Erythroblast (primary cell): ENCODE measurements around the gene STH.

ENCODE experiments used
- DNase-seq, 2 experiments: peaks; one replicate each; lab custom pipeline; 2025; lab: John Stamatoyannopoulos, UW
- GATA1 ChIP-seq: IDR thresholded peaks from 2 replicates; pipeline ENCODE4 v1.6.1; 2011; ENCODE audit warnings: low read depth, mild to moderate bottlenecking, control low read depth, low read length, moderate library complexity
- POLR2A ChIP-seq: IDR thresholded peaks from 2 replicates; pipeline ENCODE4 v1.6.1; 2011; ENCODE audit warnings: mild to moderate bottlenecking, low read length

STH gene

DNA sequence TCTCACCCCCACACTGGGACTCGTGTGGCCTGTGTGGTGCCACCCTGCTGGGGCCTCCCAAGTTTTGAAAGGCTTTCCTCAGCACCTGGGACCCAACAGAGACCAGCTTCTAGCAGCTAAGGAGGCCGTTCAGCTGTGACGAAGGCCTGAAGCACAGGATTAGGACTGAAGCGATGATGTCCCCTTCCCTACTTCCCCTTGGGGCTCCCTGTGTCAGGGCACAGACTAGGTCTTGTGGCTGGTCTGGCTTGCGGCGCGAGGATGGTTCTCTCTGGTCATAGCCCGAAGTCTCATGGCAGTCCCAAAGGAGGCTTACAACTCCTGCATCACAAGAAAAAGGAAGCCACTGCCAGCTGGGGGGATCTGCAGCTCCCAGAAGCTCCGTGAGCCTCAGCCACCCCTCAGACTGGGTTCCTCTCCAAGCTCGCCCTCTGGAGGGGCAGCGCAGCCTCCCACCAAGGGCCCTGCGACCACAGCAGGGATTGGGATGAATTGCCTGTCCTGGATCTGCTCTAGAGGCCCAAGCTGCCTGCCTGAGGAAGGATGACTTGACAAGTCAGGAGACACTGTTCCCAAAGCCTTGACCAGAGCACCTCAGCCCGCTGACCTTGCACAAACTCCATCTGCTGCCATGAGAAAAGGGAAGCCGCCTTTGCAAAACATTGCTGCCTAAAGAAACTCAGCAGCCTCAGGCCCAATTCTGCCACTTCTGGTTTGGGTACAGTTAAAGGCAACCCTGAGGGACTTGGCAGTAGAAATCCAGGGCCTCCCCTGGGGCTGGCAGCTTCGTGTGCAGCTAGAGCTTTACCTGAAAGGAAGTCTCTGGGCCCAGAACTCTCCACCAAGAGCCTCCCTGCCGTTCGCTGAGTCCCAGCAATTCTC lies 27.4 kb downstream of the STH start:
- DNase-seq, result no peak
- TF ChIP-seq POLR2A (no peak), GATA1 (no peak)

GRCh38 chr17:46027048-46027975 lies 28.3 kb downstream of the STH start:
- no peak for DNase-seq
- no peak for TF ChIP-seq GATA1
- TF ChIP-seq POLR2A, result no peak

DNA sequence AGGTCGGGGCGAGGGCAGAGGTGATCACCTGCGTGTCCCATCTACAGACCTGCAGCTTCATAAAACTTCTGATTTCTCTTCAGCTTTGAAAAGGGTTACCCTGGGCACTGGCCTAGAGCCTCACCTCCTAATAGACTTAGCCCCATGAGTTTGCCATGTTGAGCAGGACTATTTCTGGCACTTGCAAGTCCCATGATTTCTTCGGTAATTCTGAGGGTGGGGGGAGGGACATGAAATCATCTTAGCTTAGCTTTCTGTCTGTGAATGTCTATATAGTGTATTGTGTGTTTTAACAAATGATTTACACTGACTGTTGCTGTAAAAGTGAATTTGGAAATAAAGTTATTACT lies 28.9 kb downstream of the STH start:
- DNase-seq, result no peak
- TF ChIP-seq POLR2A, result no peak
- TF ChIP-seq GATA1, result no peak

- TF ChIP-seq GATA1 (no peak), POLR2A (no peak)
- DNase-seq, result no peak
Observed at GRCh38 chr17:46028374-46028773, 29.3 kb downstream of the STH start.

DNA sequence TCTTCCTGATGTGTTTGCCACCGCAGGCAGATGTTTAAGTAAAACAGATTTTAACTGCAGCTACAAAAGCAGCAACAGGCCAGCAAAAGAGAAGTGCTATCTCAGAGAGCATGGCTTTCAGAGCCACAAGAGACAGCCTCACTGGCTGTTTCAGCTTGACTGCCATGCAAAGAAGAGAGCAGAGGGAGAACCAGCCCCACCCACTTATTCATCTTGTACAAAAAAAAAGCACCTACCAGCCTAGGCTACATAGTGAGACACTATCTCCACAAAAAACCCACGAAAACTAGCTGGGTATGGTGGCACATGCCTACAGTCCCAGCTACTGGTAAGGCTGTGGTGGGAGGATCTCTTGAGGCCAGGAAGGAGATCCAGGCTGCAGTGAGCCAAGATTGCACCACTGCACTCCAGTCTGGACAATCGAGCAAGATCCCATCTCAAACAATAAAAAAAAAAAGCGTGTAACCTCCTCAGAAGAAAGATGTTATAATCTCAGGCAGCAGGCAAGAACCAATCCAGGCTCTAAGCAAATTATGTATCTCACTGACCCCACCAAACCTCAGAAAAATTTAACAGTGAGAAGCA lies 30.0 kb downstream of the STH start:
- TF ChIP-seq POLR2A (no peak), GATA1 (no peak)
- no peak for DNase-seq

- TF ChIP-seq GATA1, result no peak
- no peak for TF ChIP-seq POLR2A
- no peak for DNase-seq
Observed at GRCh38 chr17:46029627-46030026, 30.6 kb downstream of the STH start.

DNA sequence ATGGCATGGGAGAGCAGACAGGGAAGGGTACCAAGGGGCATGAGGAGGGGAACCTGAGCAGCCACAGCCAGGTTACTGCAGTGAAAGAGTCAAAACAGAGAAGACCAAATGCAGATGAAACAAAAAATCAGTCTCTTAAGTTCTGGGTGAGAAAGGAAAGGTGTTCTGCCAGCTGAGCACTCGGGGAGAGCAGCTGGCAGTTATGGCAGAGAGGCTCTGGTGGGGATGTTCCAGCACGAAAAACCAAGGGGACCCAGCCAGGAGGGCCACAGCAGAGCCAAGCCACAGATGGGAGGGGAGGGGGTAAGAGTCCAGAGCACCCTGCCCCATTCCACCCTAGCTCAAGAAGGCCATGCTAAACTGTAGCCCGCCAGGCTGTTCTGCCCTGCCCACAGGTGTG lies 31.7 kb downstream of the STH start:
- TF ChIP-seq POLR2A (no peak), GATA1 (no peak)
- no peak for DNase-seq

DNA sequence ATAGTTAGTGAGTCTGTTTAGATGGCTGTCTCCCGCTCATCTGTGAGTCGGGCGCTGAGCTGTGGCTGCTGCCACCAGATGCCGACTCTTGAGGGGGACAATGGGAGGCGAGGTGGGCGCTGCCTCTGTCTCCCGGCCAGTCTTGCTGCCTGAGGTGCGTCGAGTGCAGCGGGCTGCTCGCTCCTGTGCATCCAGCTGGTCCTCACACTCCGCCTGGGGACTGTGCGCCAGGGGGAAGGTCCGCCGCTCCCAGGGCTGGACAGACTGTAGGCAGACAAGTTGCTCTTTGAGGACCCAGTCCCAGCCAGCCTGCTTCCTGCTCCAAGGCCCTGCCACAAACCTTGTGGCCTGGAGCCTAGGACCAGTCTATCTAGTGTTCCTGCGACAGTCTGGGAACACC lies 32.4 kb downstream of the STH start:
- no peak for DNase-seq
- TF ChIP-seq GATA1, result no peak
- no peak for TF ChIP-seq POLR2A

DNA sequence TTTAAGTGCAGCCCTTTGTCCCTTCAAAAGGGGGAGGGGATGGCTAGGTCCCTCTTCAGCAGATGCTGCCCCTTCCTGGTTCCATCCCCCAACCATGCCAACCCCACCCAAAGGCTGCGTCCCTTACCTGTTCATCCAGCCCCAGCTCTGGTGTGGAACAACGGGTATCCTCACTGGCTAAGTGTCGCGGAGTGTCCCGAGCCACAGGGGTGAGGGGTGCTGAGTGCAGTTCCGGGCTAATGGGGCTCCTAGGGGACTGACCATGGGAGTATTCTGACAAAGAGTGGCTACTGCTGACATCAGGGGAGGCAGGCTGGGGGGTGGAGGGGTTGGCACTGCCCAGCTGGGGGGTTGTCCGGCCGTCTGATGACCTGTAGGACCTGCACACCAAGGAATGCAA lies 32.9 kb downstream of the STH start:
- TF ChIP-seq POLR2A (no peak), GATA1 (no peak)
- no peak for DNase-seq

DNA sequence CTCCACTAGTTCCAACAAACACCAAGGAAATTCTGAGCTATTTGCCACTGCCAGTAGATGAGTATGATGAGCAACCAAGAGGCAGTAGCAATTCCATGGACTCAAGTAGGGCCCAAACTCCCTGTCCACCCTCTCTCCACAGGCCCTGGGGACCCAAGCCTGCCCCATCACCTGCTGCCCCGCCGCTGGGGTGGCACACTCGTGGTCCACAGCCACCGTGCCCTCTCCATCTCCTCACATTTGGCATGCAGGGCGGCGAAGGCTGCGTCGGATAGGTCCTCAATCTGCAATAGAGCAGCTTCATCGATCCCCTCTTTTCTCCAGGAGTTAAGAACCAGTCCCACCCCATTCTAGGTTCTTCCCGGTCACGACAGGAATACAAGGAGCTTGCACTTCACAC lies 33.9 kb downstream of the STH start:
- no peak for DNase-seq
- TF ChIP-seq POLR2A (no peak), GATA1 (no peak)

DNA sequence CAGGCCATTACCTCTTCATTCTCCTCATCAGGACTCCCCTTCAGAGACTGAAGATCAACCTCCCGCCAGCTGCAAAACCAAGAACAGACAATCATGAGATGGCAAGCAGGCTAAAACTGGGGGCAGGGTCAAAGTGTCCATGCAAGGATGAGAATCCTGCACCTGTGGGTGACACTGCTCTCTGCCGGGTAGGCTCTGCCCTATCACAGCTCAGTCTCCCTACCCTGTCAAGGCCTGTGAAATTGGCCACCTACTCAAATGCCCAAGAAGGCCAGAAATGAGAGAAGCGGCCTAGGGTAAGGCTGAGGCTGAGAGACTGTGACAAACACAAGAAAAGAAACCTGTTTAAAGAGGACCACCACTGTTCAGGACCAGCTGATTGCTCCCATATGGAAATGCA lies 34.3 kb downstream of the STH start:
- no peak for TF ChIP-seq POLR2A
- no peak for TF ChIP-seq GATA1
- no peak for DNase-seq

GRCh38 chr17:46035112-46035818 lies 36.2 kb downstream of the STH start:
- no peak for DNase-seq
- TF ChIP-seq GATA1, result no peak
- TF ChIP-seq POLR2A, result no peak

DNA sequence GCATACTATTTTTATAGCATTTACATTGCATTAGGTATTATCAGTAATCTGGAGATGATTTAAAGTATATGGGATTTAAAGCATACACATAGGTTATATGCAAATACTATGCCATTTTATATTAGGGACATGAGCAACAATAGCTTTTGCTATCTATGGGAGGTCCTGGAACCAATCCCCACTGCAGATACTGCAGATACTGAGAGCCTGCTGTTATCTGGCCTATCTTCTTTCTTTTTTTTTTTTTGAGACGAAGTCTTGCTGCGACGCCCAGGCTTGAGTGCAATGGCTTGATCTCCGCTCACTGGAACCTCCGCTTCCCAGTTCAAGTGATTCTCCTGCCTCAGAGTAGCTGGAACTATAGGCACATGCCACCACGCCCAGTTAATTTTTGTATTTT lies 37.4 kb downstream of the STH start:
- TF ChIP-seq POLR2A (no peak), GATA1 (no peak)
- no peak for DNase-seq
